ENCODE results near the gene FCRLA. TPM values are rescaled to one million over a fixed set of nuclear protein-coding genes. Genes with fewer than 3 reads are reported as not detected.
A peak's percentile ranks its signal among the peaks of the same experiment; 100 is the strongest.

Gene FCRLA
- total and polyA plus RNA-seq, 2 experiments from 2014 or later, result 6.8 to 8.4 TPM

DNA sequence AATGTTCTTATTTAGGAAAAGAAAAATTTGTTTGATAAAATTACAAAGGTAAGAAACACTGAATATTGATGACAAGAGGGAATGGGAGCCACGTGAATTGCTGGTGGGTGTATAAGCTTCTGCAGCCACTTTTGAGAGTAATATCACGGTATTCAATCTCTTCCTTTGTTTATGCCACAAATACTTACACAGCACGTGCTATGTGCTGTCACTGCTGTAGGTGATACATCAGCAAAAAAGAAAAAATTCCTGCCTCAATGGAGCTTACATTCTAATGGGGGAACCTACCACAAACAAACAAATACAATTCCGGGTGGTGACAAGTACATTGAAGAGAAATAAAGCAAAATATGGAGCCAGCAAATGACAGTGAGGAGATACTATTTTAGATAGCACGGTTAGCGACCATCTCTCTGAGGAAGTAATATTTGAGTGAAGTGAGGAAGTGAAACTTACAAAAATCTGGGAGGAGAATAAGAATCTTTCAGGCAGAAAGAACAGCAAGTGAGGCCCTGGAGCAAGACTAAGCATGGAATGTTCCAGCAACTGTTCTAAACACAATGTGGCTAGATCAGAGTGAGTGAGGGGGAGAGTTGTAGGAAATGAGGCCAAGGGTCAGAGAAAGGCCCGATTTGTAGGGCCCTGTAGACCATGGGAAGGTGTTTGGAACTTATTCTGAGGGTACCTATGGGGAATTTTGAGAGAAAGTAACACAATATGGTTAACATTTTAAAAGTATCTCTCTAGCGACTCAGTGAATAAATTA lies 11.7 kb downstream of the FCRLA start:
- 81 to 83% methylated on average over 8 of the region's 8 CpGs for WGBS, 2 experiments (ENCODE audit: low coverage in 1 of 2, low lambda C conversion rate in 2 of 2, missing lambda C conversion rate in 2 of 2)

DNA sequence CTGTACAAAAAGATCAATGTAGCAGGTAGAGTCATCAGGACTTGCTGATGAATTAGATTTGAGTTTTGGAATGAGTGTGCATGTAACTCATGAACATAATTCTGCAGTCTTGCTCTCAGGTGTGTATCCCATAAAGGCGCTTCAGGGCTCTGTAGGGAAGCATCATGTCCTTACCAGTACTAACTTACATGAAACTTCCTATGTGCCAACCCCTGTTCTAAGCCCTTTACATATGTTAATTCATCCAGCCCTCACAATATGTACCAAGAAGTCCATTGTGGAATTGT lies 12.2 kb downstream of the FCRLA start:
- Histone ChIP-seq H3K9ac (no peak overlapping the region), H3K4me1 (ENCODE audit: insufficient read depth) (peaks cover 25% of the 10 kb centered on the region), H3K27me3 (replicated peaks; ENCODE audit: insufficient read depth) (no peaks in the 10 kb centered on the region), H3K9me2 (ENCODE audit: insufficient read depth) (no peaks in the 10 kb centered on the region), H3K79me2 (ENCODE audit: insufficient read depth) (no peaks in the 10 kb centered on the region), H3K27ac (no peak overlapping the region), H3K4me2 (ENCODE audit: unreplicated experiment) (no peak overlapping the region), H2AFZ (no peak overlapping the region), H3F3A (ENCODE audit: insufficient read depth) (peaks cover 29% of the 10 kb centered on the region), H3K9me3 (ENCODE audit: low read depth) (no peaks in the 10 kb centered on the region), H3K36me3 (ENCODE audit: low read depth) (no peaks in the 10 kb centered on the region), H4K20me1 (ENCODE audit: insufficient read depth) (no peaks in the 10 kb centered on the region), H3K4me3 (no peak overlapping the region)
- TF ChIP-seq EZH2phosphoT487 (IDR thresholded peaks at IDR 0.05; ENCODE audit: insufficient read depth, low read depth) (no peak), EZH2 (IDR thresholded peaks at IDR 0.05; ENCODE audit: insufficient read depth, poor library complexity, severe bottlenecking) (no peak)
- WGBS, 2 experiments (ENCODE audit: low coverage in 1 of 2, low lambda C conversion rate in 2 of 2, missing lambda C conversion rate in 2 of 2), result 95 to 100% methylated on average over 1 of the region's 1 CpG
- in situ Hi-C loops (cut with MboI), result no loop called here
- DNase-seq, result no peak

More for the DNA sequence above, 11.7 kb downstream of the FCRLA start:
- H3K27me3 ChIP-seq (replicated peaks; ENCODE audit: insufficient read depth), result no peaks in the 10 kb centered on the region
- no peaks in the 10 kb centered on the region for H3K9me3 ChIP-seq (ENCODE audit: low read depth)
- in situ Hi-C loops (cut with MboI), result no loop called here
- H3K4me3 ChIP-seq, result no peak overlapping the region
- H4K20me1 ChIP-seq (ENCODE audit: insufficient read depth), result no peaks in the 10 kb centered on the region
- H3K27ac ChIP-seq, result no peak overlapping the region
- H3K4me1 ChIP-seq (ENCODE audit: insufficient read depth), result peaks cover 25% of the 10 kb centered on the region
- no peak overlapping the region for H3K9ac ChIP-seq
- H2AFZ ChIP-seq, result no peak overlapping the region
- H3K9me2 ChIP-seq (ENCODE audit: insufficient read depth), result no peaks in the 10 kb centered on the region
- DNase-seq, result no peak
- H3K4me2 ChIP-seq (ENCODE audit: unreplicated experiment), result no peak overlapping the region
- peaks cover 29% of the 10 kb centered on the region for H3F3A ChIP-seq (ENCODE audit: insufficient read depth)
- H3K79me2 ChIP-seq (ENCODE audit: insufficient read depth), result no peaks in the 10 kb centered on the region
- H3K36me3 ChIP-seq (ENCODE audit: low read depth), result no peaks in the 10 kb centered on the region
- no peak for TF ChIP-seq EZH2phosphoT487 (IDR thresholded peaks at IDR 0.05; ENCODE audit: insufficient read depth, low read depth)
- no peak for TF ChIP-seq EZH2 (IDR thresholded peaks at IDR 0.05; ENCODE audit: insufficient read depth, poor library complexity, severe bottlenecking)

DNA sequence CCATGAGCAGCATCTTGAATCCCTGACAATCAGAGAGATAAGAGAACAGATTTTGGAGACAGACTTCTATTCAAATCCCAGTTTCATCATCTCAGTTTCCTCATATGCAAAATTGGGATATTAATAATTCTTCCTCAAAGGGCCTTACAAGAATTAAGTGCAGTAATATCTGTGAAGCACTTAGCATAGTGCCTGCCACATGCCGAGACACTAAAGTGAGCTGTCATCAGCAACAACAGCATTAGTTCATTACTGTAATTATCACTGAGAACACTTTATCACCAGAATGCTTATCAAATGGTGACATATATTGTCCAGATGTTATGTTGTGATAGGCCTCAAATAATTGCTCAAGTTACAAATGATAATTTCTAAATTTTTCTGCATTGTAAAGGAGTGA lies 13.4 kb downstream of the FCRLA start:
- H4K20me1 ChIP-seq (ENCODE audit: insufficient read depth), result no peaks in the 10 kb centered on the region
- H3K36me3 ChIP-seq (ENCODE audit: low read depth), result no peaks in the 10 kb centered on the region
- peaks cover 26% of the 10 kb centered on the region for H3K4me1 ChIP-seq (ENCODE audit: insufficient read depth)
- no peaks in the 10 kb centered on the region for H3K27me3 ChIP-seq (replicated peaks; ENCODE audit: insufficient read depth)
- H3K9ac ChIP-seq, result no peak overlapping the region
- no peak for DNase-seq
- 97 to 100% methylated on average over 1 of the region's 1 CpG for WGBS, 2 experiments (ENCODE audit: low coverage in 1 of 2, low lambda C conversion rate in 2 of 2, missing lambda C conversion rate in 2 of 2)
- no peak overlapping the region for H3K4me2 ChIP-seq (ENCODE audit: unreplicated experiment)
- peaks cover 36% of the 10 kb centered on the region for H3F3A ChIP-seq (ENCODE audit: insufficient read depth)
- in situ Hi-C loops (cut with MboI), result no loop called here
- no peaks in the 10 kb centered on the region for H3K9me3 ChIP-seq (ENCODE audit: low read depth)
- TF ChIP-seq EZH2 (IDR thresholded peaks at IDR 0.05; ENCODE audit: insufficient read depth, poor library complexity, severe bottlenecking) (no peak), EZH2phosphoT487 (IDR thresholded peaks at IDR 0.05; ENCODE audit: insufficient read depth, low read depth) (no peak)
- peak overlapping the region; percentile 90 for H3K27ac ChIP-seq
- no peaks in the 10 kb centered on the region for H3K79me2 ChIP-seq (ENCODE audit: insufficient read depth)
- no peaks in the 10 kb centered on the region for H3K9me2 ChIP-seq (ENCODE audit: insufficient read depth)
- H2AFZ ChIP-seq, result no peak overlapping the region
- no peak overlapping the region for H3K4me3 ChIP-seq

DNA sequence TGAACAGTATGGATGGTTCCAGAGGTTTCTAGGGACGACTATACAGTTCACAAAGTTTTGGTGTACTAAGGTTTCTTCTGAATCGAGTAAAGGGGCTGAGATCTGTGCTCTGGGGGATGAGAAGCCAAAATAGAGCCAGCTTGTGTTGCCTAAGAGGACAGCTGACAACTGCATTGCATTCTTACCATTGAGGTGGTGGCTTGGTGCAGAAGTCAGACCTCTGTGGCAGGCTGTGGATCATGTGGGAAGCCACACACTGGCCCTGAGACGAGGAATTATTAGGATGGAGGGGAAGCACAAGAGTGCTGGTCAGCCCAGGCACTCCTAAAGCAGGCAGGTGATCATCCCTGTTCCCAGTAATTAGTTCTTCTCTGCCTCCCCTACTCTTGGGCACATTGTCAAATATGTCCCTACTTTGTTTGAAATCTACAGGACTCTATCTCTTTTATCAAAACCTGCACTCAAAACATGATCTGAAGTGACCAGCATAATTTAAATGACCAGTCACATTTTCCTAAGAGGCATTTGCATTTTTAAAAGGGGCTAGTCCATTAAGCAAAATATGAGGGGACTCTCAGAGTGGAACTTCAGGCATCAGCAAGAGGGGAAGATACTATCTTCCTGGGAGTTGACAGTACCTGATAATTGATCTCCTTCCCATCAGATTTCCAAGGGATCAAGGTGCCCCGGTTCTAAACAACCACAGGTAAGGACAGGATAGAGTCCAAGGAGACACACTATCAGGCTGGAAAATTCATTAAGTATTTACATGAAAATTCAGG lies 14.1 kb downstream of the FCRLA start, which contains the start of gene FCRLB:
Gene FCRLB (plus strand): TSS at position 589 of the 782 bp plus-strand sequence. CDS start 1,129 bp downstream, outside the sequence.
- Histone ChIP-seq H2AFZ (no peak within 1 kb of the TSS), H3K4me1 (ENCODE audit: insufficient read depth) (peaks cover 31% of the 10 kb centered on the region), H3K27ac (peak within 1 kb of the TSS; percentile 90), H3F3A (ENCODE audit: insufficient read depth) (peaks cover 36% of the 10 kb centered on the region), H3K27me3 (replicated peaks; ENCODE audit: insufficient read depth) (no peaks in the 10 kb centered on the region), H3K4me3 (0 out of 2 replicates have a peak within 1 kb of the TSS, but pooled peaks have one; percentile 10), H4K20me1 (ENCODE audit: insufficient read depth) (no peaks in the 10 kb centered on the region), H3K9ac (peak within 1 kb of the TSS; percentile 54), H3K4me2 (ENCODE audit: unreplicated experiment) (peak within 1 kb of the TSS; percentile 78), H3K36me3 (ENCODE audit: low read depth) (no peaks in the 10 kb centered on the region), H3K9me2 (ENCODE audit: insufficient read depth) (no peaks in the 10 kb centered on the region), H3K79me2 (ENCODE audit: insufficient read depth) (no peaks in the 10 kb centered on the region), H3K9me3 (ENCODE audit: low read depth) (no peaks in the 10 kb centered on the region)
- no peak for DNase-seq
- TF ChIP-seq EZH2 (IDR thresholded peaks at IDR 0.05; ENCODE audit: insufficient read depth, poor library complexity, severe bottlenecking), result no peak
- TF ChIP-seq EZH2phosphoT487 (IDR thresholded peaks at IDR 0.05; ENCODE audit: insufficient read depth, low read depth), result no peak
- in situ Hi-C loops (cut with MboI), result no loop called here
- 38 to 40% methylated on average over 3 to 4 of the region's 4 CpGs for WGBS, 2 experiments (ENCODE audit: low coverage in 1 of 2, low lambda C conversion rate in 2 of 2, missing lambda C conversion rate in 2 of 2)

Data from GM23248 (cell line).